GM19025 (cell line): ENCODE data around the gene LSM7.

ENCODE experiments used
- ATAC-seq: cut with Tn5 transposase; IDR thresholded peaks from one replicate; pipeline ENCODE4 v1.9.1; 2021; ENCODE audit warnings: mild to moderate bottlenecking, low read depth, moderate library complexity; ENCODE audit not compliant: unreplicated experiment

The LSM7 gene

DNA sequence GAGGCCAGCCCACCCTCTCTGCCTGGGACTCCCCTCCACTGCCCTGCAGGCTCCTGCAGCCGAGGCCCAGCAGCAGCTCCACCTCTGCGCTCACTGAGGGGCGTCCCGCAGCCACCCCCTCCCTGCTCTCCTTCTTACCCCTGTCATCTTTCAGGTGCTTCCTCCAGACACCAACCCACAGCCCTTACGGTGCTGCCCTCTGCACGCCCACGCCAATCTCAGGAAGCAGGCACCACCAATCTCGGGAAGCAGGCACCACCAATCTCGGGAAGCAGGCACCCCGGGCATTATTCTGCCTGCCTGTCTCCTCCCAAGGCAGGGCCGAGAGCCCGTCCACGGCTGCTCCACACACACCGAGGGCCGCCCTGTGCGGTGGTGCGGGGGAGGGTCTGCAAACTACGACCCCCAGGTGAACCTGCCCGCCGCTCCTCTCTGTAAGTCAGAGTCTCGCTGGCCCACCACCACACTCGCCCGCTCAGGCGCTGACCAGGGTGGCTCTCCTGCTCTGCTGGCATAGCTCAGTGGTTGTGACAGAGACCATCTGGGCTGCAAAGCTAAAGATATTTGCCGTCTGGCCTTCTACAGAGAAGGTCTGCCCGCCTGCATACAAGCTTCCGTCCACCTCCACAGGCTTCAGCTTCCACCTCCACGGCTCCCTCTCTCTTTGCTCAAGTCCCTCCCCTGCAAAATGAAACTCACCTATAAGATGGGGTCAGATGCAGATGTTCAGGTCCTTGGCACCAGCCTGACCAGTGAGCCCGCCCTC lies 2.9 kb downstream of the LSM7 start:
- no peak for ATAC-seq

DNA sequence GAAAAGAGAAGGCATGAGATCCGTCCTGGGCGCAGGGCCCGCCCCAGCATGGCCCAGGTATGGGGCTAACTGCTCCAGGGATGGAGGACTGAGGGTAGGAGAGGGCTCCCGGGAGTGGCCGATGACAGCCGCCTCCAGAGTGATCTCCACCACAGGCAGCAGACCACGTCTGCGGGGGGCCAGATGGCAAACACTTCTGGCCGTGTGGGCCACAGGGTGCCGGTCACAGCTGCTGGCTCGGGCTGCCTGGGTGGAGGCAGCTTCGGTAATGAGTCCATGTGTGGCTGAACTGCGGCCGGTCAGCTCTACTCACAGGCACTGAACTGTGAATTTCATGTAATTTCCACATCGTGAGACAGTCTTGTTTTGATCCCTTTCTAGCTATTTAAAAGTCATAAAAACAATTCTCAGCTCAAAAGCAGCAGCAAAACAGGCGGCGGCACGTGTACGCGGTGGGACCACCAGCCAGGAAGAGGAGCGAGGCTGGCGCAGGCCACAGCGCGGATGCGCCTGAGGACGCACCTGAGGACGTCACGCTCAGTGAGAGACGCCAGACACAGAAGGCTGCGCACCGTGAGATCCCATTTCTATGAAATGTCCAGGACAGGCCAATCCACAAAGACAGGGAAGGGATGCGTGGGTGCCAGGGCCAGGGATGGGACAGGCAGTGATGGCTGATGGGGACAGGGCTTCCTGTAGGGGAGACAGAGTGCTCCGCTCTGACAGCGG lies 4.0 kb downstream of the LSM7 start:
- no peak for ATAC-seq

GRCh38 chr19:2323707-2324106 lies 4.7 kb downstream of the LSM7 start:
- ATAC-seq, result no peak

- no peak for ATAC-seq
These were observed 6.7 kb downstream of the LSM7 start for GRCh38 chr19:2321565-2322283.

DNA sequence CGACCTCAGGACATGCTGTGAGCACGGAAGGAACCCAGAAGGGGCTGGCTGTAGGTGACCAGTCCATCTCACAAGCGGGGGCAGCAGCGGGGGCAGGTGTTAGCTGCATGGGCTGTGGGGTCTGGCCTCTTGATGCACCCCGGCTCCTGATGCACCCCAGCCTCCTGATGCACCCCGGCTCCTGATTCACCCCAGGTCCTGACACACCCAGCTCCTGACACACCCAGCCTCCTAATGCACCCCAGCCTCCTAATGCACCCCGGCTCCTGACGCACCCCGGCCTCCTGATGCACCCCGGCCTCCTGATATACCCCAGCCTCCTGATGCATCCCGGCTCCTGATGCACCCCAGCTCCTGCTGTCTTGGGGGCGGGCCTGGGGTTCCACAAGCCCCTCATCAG lies 7.4 kb downstream of the LSM7 start:
- no peak for ATAC-seq

- ATAC-seq, result no peak
These were observed 8.3 kb downstream of the LSM7 start for GRCh38 chr19:2320049-2320448.

GRCh38 chr19:2319551-2319950 lies 8.8 kb downstream of the LSM7 start:
- no peak for ATAC-seq

- no peak for ATAC-seq
These were observed 9.5 kb downstream of the LSM7 start for GRCh38 chr19:2318923-2319322.

DNA sequence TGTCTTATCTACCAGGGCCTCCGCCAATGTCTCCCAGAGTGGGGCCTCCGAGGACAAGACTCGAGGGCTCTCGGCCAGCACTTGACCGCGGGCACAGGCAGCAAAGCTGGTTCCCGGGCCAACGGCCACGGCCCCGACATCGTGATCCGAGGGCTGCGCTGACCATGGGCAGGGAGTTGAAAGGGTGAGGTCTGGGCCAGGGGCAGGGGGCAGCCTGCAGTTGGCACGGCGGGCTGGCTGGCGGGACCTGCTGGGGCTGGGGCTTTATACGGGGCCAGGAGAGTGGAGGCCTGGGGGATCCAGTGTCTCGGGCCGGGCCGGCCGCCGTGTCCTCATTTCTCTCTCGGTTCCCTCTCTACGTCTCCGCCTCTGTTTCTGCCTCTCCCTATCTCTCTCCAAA lies 10.6 kb downstream of the LSM7 start:
- ATAC-seq, result no peak

DNA sequence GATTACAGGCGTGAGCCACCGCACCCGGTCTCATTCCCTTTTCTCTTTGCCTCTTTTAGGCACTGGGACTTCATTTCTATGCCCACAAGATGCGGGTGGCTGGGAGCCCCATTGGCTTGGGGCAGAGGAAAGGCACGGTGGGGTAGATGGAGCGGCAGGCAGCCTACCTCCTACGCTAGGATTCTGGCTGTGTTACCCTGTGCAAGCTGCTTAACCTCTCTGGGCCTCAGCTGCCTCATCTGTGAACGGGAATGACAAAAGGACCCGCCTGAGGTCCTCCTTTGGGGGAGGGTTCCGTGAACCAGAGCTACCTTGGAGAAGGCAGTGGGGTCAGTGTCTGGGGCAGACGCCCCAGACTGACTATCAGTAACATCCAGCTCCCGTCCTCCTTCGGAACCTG lies 11.1 kb downstream of the LSM7 start:
- no peak for ATAC-seq

DNA sequence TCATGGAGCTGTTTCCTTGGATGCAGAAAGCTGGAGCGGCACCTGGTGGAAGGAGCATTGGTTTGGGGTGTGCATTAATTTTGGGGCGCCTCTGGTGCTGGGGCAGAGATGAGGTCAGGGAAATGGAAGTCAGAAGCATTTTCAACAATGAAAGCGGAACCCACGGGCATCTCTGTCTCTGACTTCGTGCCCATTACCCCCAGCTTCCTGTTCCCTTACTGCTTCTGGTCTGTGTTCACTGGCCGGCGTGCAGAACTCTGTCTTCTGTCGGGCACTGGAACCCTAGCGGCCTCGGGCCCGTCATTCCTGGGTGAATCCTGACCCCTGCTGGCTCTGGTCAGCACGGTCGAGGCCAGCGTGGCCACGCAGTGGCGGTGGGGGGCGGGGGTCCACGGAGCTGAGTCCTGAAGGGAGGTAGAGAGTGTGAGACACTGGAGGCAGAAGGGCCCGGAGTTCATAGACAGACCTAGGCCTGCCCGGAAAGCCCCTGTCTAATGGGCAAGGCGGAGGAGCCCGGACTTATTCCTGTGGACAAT lies 12.5 kb downstream of the LSM7 start:
- ATAC-seq, result no peak

DNA sequence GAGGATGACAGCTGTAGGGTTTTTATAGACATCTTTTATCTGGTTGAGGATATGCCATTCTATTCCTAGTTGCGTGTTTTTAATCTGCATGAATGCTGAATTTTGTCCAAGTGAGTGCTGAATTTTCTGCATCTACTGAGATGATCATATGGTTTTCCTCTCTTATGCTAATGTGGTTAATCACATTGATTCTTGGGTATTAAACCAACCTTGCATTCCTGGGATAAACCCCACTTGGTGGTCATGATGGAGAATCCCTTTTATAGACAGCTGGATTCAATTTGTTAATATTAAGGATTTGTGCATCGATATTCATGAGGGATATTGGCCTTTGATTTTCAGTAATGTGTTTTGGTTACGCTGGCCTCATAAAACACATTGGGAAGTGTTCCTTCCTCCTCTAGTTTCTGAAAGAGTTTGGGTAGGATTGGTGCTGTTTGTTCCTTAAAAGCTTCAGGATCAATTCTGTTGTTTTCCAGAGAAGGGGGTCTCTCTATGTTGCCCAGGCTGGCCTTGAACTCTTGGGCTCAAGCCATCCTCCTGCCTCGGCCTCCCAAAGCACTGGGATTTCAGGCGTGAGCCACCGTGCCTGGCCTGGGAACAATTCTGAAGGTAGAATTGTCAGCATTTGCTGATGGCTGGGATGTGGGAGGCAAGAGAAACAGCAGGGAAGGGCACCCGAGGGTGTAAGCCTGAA lies 13.1 kb downstream of the LSM7 start:
- no peak for ATAC-seq

GRCh38 chr19:2312820-2313501 lies 15.4 kb downstream of the LSM7 start:
- no peak for ATAC-seq

DNA sequence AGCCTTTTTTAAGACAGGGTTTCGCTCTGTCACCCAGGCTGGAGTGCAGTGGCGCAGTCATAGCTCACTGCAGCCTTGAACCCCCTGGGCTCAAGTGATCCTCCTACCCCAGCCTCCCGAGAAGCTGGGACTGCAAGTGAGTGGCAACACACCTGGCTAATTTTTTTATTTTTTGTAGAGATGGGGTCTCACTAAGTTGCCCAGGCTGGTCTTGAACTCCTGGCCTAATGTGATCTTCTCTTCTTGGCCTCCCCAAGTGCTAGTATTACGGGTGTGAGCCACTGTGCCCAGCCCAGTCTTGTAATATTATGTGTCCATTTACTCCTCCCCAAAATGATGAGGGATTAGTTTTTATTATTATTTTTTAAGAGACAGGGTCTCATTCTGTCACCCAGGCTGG lies 17.3 kb downstream of the LSM7 start:
- ATAC-seq, result no peak

- ATAC-seq, result no peak
These were observed 18.5 kb downstream of the LSM7 start for GRCh38 chr19:2309734-2310362.

GRCh38 chr19:2308114-2308556 lies 20.3 kb downstream of the LSM7 start, which contains the start of gene LINGO3:
LINGO3 (minus strand) TSS chr19:2308154; CDS start chr19:2291776, 16,378 bp downstream.
- ATAC-seq, result no peak

GRCh38 chr19:2307518-2308012 lies 20.8 kb downstream of the LSM7 start:
- ATAC-seq, result no peak

GRCh38 chr19:2306971-2307370 lies 21.4 kb downstream of the LSM7 start:
- ATAC-seq, result no peak

- ATAC-seq, result no peak
These were observed 22.0 kb downstream of the LSM7 start for GRCh38 chr19:2306281-2306806.
